Measurements from ENCODE around the gene SIAH2.
A peak's percentile ranks its signal among the peaks of the same experiment; 100 is the strongest.

SIAH2 gene

DNA sequence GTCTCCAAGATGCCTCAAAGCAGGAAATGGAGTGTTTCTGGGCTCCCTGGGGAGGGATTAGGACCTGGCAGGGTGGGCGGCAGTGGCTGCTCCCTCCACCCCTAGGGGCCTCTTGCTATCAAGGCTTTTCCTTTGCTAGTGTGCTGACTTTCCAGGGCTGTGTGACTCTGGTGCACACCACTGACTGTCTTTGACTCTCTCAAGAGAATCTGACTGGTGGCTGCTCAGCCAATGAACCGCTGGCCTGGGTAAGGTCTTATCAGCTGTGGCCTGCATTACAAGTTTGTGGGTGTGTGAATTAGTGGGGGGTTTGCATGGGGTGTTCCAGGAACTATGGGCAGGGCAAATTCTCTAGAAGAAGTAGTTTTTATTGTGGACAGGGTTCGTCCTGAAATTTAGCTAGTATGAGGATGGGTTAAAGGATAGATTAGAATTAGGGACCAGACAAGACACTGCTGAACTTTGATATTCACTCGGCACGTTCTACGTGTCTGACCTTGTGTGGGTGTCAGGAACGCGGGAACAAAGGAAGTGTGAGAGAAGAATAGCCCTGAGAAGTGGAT lies 29.5 kb downstream of the SIAH2 start:
- no peak for DNase-seq

DNA sequence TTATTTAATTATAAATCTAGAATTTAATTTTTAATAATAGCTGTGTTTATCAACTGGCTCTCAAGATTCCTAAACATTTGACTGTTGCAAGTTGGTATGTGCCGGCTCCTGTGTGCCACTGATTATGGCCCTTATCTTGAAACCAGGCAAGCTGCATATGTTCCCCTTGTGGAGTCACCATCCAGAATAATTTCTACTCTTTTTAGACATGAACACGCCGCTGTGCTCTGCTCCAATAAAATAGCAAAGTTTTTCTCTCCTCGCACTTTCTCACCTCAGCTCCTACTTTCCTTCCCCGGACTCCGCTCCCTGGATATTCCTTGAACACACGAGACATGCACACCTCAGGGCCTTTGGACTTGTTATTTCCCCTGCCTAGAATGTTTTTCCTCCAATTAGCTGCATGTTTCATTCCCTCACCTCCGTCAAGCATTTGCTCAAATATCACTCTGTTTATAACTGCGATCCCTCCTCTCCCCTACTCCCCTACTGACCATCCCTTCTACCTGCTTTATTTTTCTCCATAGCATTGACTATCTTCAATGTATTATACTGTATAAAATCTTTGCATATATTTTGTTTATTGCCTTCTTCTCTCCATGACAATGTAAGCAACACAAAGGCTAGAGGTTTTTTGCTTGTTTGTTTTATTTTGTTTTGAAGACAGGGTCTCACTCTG lies 33.1 kb downstream of the SIAH2 start:
- DNase-seq = no peak

GRCh38 chr3:150727653-150728502 lies 35.1 kb downstream of the SIAH2 start:
- no peak for DNase-seq

GRCh38 chr3:150725548-150725947 lies 37.4 kb downstream of the SIAH2 start:
- no peak for DNase-seq

DNA sequence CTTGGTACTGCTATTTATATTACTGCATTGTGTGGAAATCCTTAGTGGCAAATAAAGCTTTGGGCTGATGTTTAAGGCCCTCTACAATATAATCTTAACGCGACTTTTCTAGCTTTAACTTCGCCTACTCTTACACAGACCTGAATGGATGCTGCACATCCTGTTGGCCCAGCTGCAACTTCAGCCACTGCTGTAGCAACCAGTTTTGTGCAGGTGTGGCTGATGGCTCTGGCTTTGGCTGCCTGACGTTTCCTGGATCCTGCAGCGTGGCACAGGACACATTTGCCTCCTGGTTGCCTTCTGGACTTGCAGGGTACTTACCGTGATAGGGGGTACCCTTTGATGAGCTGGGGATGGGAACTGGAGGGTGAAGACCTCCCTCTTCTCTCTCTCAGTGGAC lies 39.0 kb downstream of the SIAH2 start:
- DNase-seq = no peak

GRCh38 chr3:150722267-150722666 lies 40.7 kb downstream of the SIAH2 start:
- no peak for DNase-seq

GRCh38 chr3:150721285-150722130 lies 41.5 kb downstream of the SIAH2 start:
- DNase-seq = peak; percentile 33

- no peak for DNase-seq
Observed at GRCh38 chr3:150720444-150720843, 42.5 kb downstream of the SIAH2 start.

- no peak for DNase-seq
Observed at GRCh38 chr3:150710097-150710496, 52.9 kb downstream of the SIAH2 start.

GRCh38 chr3:150703756-150704344 lies 59.1 kb downstream of the SIAH2 start, which contains the start of gene ERICH6:
ERICH6 (minus strand) TSS chr3:150703920; CDS start chr3:150703898, 22 bp downstream.
- peak; percentile 71 for DNase-seq

DNA sequence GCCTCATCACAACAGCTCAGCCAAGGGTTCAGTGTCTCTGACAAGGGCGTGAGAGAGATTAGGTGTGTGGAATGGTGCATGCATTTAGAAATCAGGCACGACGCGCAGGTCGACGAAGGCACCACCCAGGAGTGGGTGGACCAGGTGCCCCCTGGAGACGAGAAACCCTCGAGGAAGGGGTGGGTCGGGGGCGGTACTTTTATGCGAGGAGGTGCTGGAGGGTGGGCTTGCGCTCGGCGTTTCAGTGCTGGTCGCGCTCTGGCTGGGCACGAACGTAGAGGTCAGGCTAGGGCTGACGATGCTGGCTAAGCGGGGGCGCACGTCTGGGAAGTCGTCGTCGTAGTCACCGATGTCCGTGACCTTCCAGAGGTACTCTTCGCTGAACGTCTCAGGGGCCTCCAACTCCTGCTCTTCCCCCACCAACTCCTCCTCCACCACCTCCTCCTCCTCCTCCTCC lies 59.6 kb downstream of the SIAH2 start:
- DNase-seq = no peak

DNA sequence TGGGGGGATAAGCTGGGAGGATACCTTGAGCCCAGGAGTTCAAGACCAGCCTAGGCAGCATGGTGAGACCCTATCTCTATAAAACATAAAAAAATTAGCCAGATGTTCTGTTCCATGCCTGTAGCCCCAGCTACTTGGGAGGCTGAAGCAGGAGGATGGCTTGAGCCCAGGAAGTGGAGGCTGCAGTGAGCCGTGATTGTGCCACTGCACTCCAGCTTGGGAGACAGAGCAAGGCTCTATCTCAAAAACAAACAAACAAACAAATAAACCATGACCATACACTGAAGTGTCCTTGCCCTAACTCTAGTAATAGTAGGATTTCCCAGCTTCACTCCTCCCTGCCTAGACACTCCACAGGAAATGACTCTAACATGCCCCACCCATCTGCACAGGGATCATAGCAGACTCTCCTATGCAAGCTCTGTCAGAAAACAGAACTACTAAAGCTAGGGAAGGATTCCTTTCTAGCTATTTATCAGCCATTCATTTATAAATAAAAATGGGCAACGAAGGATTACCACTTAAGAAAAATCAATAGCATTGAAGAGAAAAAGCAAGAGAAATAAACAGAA lies 63.8 kb downstream of the SIAH2 start:
- DNase-seq = peak; percentile 22

GRCh38 chr3:150697646-150698045 lies 65.3 kb downstream of the SIAH2 start:
- DNase-seq = no peak

GRCh38 chr3:150691414-150692040 lies 71.4 kb downstream of the SIAH2 start:
- no peak for DNase-seq

Data from 8988T (cell line).